Cerebellar cortex (tissue), 1 donor: Measurements from ENCODE around the gene PDE8A.
"Not testable (repeated sequence)": the region's sequence is repeated elsewhere in the genome, so short reads cannot be mapped to it uniquely, and the experiment has no call there.

Experiments used
- DNase-seq: peaks from one replicate; pipeline ENCODE4 v3.0.0-alpha.2; 2015; ENCODE audit warnings: low spot score

PDE8A gene

GRCh38 chr15:85131915-85132314 lies 150.3 kb downstream of the PDE8A start:
- DNase-seq = no peak

- no peak for DNase-seq
These were observed 152.1 kb downstream of the PDE8A start for GRCh38 chr15:85133709-85134108.

- no peak for DNase-seq
These were observed 156.0 kb downstream of the PDE8A start for GRCh38 chr15:85137489-85138168.

GRCh38 chr15:85139391-85139790 lies 157.7 kb downstream of the PDE8A start:
- no peak for DNase-seq

- DNase-seq = no peak
These were observed 160.1 kb downstream of the PDE8A start for GRCh38 chr15:85141726-85142125.

GRCh38 chr15:85142312-85142711 lies 160.7 kb downstream of the PDE8A start:
- DNase-seq = no peak

- DNase-seq = no peak
These were observed 167.9 kb downstream of the PDE8A start for GRCh38 chr15:85149465-85150129.

GRCh38 chr15:85150130-85150480 lies 168.4 kb downstream of the PDE8A start:
- no peak for DNase-seq

- no peak for DNase-seq
These were observed 169.5 kb downstream of the PDE8A start for GRCh38 chr15:85151145-85151544.

GRCh38 chr15:85151861-85152260 lies 170.2 kb downstream of the PDE8A start:
- DNase-seq = no peak

GRCh38 chr15:85154061-85154460 lies 172.4 kb downstream of the PDE8A start:
- DNase-seq = no peak

- DNase-seq = no peak
These were observed 173.7 kb downstream of the PDE8A start for GRCh38 chr15:85155360-85155759.

GRCh38 chr15:85155857-85156256 lies 174.2 kb downstream of the PDE8A start:
- DNase-seq = no peak

- DNase-seq = no peak
These were observed 175.7 kb downstream of the PDE8A start for GRCh38 chr15:85157344-85157743.

GRCh38 chr15:85162237-85162636 lies 180.6 kb downstream of the PDE8A start:
- no peak for DNase-seq

- DNase-seq = no peak
These were observed 183.3 kb downstream of the PDE8A start for GRCh38 chr15:85164841-85165466.

GRCh38 chr15:85167568-85167967 lies 185.9 kb downstream of the PDE8A start:
- no peak for DNase-seq

GRCh38 chr15:85168642-85169173 lies 187.1 kb downstream of the PDE8A start:
- DNase-seq = peak; percentile 22

GRCh38 chr15:85171736-85172135 lies 190.1 kb downstream of the PDE8A start:
- DNase-seq = no peak

- no peak for DNase-seq
These were observed 191.3 kb downstream of the PDE8A start for GRCh38 chr15:85172846-85173490.

- not testable (repeated sequence) for DNase-seq
These were observed 192.0 kb downstream of the PDE8A start for GRCh38 chr15:85173630-85174029.

- no peak for DNase-seq
These were observed 192.9 kb downstream of the PDE8A start for GRCh38 chr15:85174521-85174920.
